HepG2 (cell line): ENCODE measurements around the gene RALBP1. TPM values are rescaled to one million over a fixed set of nuclear protein-coding genes. Genes with fewer than 3 reads are reported as not detected.

ENCODE experiments used
- ATAC-seq: fragments of 200-7000 bp; cut with Tn5 transposase; 3 replicates; pipeline ENCODE4 v1.9.1; 2020; ENCODE audit warnings: mild to moderate bottlenecking, moderate library complexity
- BruUV-seq: library from RNA; stranded (reverse); fragments of 400-500 nt; replicated peaks from 2 replicates; lab custom pipeline; 2021; lab: Mats Ljungman, UMichigan
- CTCF ChIA-PET: fragments of 300-600 bp; formaldehyde crosslinking; extraction: SDS; loops from one replicate; lab custom pipeline; 2021; ENCODE audit warnings: low total read pairs, inconsistent platforms, low intra/inter-chr PET ratio; lab: Yijun Ruan, JAX
- POLR2A ChIA-PET: fragments of 350-600 bp; sonication (Branson Sonifier 250); formaldehyde crosslinking; loops from one replicate; lab custom pipeline; 2020; ENCODE audit warnings: antibody characterized with exemption, inconsistent platforms; lab: Yijun Ruan, JAX
- DNase-seq: peaks from one replicate; pipeline ENCODE4 v3.0.0-alpha.2; 2015; ENCODE audit warnings: low spot score
- FAIRE-seq: peaks from 3 replicates; lab custom pipeline; 2011; peaks lifted over from hg19 to GRCh38; lab: Jason Lieb, UNC
- H2AFZ ChIP-seq: one replicate; pipeline ENCODE4 v1.6.1; 2011; ENCODE audit warnings: low read length, inconsistent platforms
- H3K27ac ChIP-seq: fragments of 300-600 bp; 3 replicates; pipeline ENCODE4 v1.8.0; 2011; ENCODE audit warnings: mixed run types, mild to moderate bottlenecking, mixed read lengths, low read length, inconsistent platforms; ENCODE audit not compliant: insufficient read depth; ENCODE audit errors: extremely low read length
- H3K27me3 ChIP-seq, 2 experiments: fragments of 200-600 bp in 1 of 2; 2 replicates in 1 of 2; 3 replicates in 1 of 2; pipeline versions ENCODE4 v1.6.0 to v1.8.0; 2011; ENCODE audit warnings: low read length in 2 of 2, mild to moderate bottlenecking in 2 of 2, moderate library complexity in 2 of 2, inconsistent platforms in 1 of 2; ENCODE audit not compliant: insufficient read depth in 2 of 2, control insufficient read depth in 1 of 2
- H3K36me3 ChIP-seq, 2 experiments: fragments of 200-600 bp in 1 of 2; replicated peaks in 1 of 2; 2 replicates in 1 of 2; 3 replicates in 1 of 2; pipeline versions ENCODE4 v1.5.1 to v1.8.0; 2011; ENCODE audit warnings: low read length in 2 of 2, inconsistent platforms in 1 of 2; ENCODE audit not compliant: insufficient read depth in 2 of 2, control insufficient read depth in 1 of 2
- H3K4me1 ChIP-seq: 2 replicates; pipeline ENCODE4 v1.5.1; 2012; ENCODE audit warnings: low read length, inconsistent platforms; ENCODE audit not compliant: insufficient read depth
- H3K4me2 ChIP-seq: 2 replicates; pipeline ENCODE4 v1.6.0; 2011; ENCODE audit warnings: low read depth, low read length, inconsistent platforms
- H3K4me3 ChIP-seq, 3 experiments: fragments of 200-600 bp in 1 of 3; sonication (generic), shearing (Covaris generic) in 1 of 3; replicated peaks in 1 of 3; 2 replicates each; pipeline ENCODE4 v1.5.1; 2011 to 2016; ENCODE audit warnings: low read length in 3 of 3, inconsistent platforms in 2 of 3, low read depth in 2 of 3, mild to moderate bottlenecking in 2 of 3, control low read depth in 1 of 3, mixed read lengths in 1 of 3; ENCODE audit not compliant: insufficient read depth in 1 of 3
- H3K79me2 ChIP-seq: one replicate; pipeline ENCODE4 v1.6.1; 2011; ENCODE audit warnings: low read length, inconsistent platforms; ENCODE audit not compliant: insufficient read depth
- H3K9ac ChIP-seq: 2 replicates; pipeline ENCODE4 v1.6.0; 2011; ENCODE audit warnings: mild to moderate bottlenecking, low read depth, low read length, inconsistent platforms; ENCODE audit not compliant: insufficient read depth
- H3K9me3 ChIP-seq: 2 replicates; pipeline ENCODE4 v1.5.1; 2012; ENCODE audit warnings: mild to moderate bottlenecking, low read length
- H4K20me1 ChIP-seq: 2 replicates; pipeline ENCODE4 v1.6.0; 2011; ENCODE audit warnings: inconsistent platforms, mild to moderate bottlenecking, low read length, moderate library complexity; ENCODE audit not compliant: insufficient read depth
- EZH2 ChIP-seq: conservative IDR thresholded peaks from 2 replicates; pipeline ENCODE4 v1.6.1; 2012; ENCODE audit warnings: mild to moderate bottlenecking, low read depth, low read length, moderate library complexity
- FOXC1 ChIP-seq: sonication (generic); formaldehyde crosslinking; IDR thresholded peaks from 2 replicates; pipeline ENCODE4 v1.8.0; 2022; ENCODE audit warnings: mild to moderate bottlenecking, missing genetic modification reagents, borderline replicate concordance
- HNRNPUL1 ChIP-seq: fragments of 200-400 bp; formaldehyde crosslinking; IDR thresholded peaks from 2 replicates; pipeline ENCODE4 v1.6.1; 2017; ENCODE audit warnings: low read depth, mild to moderate bottlenecking, low read length, moderate library complexity
- NKX3-1 ChIP-seq: sonication (generic); formaldehyde crosslinking; IDR thresholded peaks from 2 replicates; pipeline ENCODE4 v1.5.0; 2020; ENCODE audit warnings: missing genetic modification reagents
- RFX3 ChIP-seq: IDR thresholded peaks from 2 replicates; pipeline ENCODE4 v1.6.1; 2016; ENCODE audit warnings: missing biosample characterization, missing genetic modification reagents
- SMAD9 ChIP-seq: sonication (generic); formaldehyde crosslinking; IDR thresholded peaks from 2 replicates; pipeline ENCODE4 v1.5.1; 2020; ENCODE audit warnings: mild to moderate bottlenecking, missing genetic modification reagents
- SOX5 ChIP-seq: IDR thresholded peaks from 2 replicates; pipeline ENCODE4 v1.6.1; 2016; ENCODE audit warnings: borderline replicate concordance
- SYNCRIP ChIP-seq: fragments of 200-400 bp; formaldehyde crosslinking; IDR thresholded peaks from 2 replicates; pipeline ENCODE4 v1.6.1; 2018; ENCODE audit warnings: mild to moderate bottlenecking, low read depth, low read length; ENCODE audit not compliant: insufficient read depth
- TCF7L2 ChIP-seq: IDR thresholded peaks from 2 replicates; pipeline ENCODE4 v1.6.1; 2011; ENCODE audit warnings: mild to moderate bottlenecking, low read depth, low read length, moderate library complexity
- YY1 ChIP-seq: IDR thresholded peaks from 2 replicates; pipeline ENCODE4 v1.6.1; 2011; ENCODE audit warnings: low read length, low read depth, moderate library complexity, mild to moderate bottlenecking; ENCODE audit not compliant: insufficient read depth, insufficient replicate concordance
- ZNF234 ChIP-seq: sonication (generic); formaldehyde crosslinking; conservative IDR thresholded peaks from 2 replicates; pipeline ENCODE4 v1.5.1; 2020; ENCODE audit warnings: mild to moderate bottlenecking, missing genetic modification reagents
- ZNF24 ChIP-seq: fragments of 450-650 bp; IDR thresholded peaks from 2 replicates; pipeline ENCODE4 v1.6.1; 2017; ENCODE audit warnings: antibody characterized with exemption, mild to moderate bottlenecking
- ZNF430 ChIP-seq: sonication (generic); formaldehyde crosslinking; IDR thresholded peaks from 2 replicates; pipeline ENCODE4 v1.9.0; 2021; ENCODE audit warnings: mild to moderate bottlenecking, missing genetic modification reagents
- ZNF451 ChIP-seq: sonication (generic); formaldehyde crosslinking; IDR thresholded peaks from 2 replicates; pipeline ENCODE4 v1.5.0; 2020; ENCODE audit warnings: mild to moderate bottlenecking, missing genetic modification reagents
- ZNF572 ChIP-seq: sonication (generic); formaldehyde crosslinking; IDR thresholded peaks from 2 replicates; pipeline ENCODE4 v1.5.1; 2020; ENCODE audit warnings: mild to moderate bottlenecking, missing genetic modification reagents
- WGBS: methylation state at CpG from one replicate; pipeline ENCODE4 v1.1.6; 2017; ENCODE audit warnings: low lambda C conversion rate; 5-methylcytosine and 5-hydroxymethylcytosine counted together
- in situ Hi-C: cut with HindIII; loops from 2 replicates; pipeline ENCODE4 v1.10.0; 2017; ENCODE audit warnings: low pct_unique_long_range_greater_than_20kb; ENCODE audit not compliant: extremely low pct_ligation_motif_present
- intact Hi-C: fragments of 100-400 bp; cut with micrococcal nuclease; formaldehyde crosslinking; loops from one replicate; pipeline ENCODE4 v1.10.0; 2022; ENCODE audit not compliant: unreplicated experiment
- polyA plus RNA-seq, 8 experiments: library from polyadenylated mRNA; depleted of rRNA in 3 of 8; stranded (reverse) in 7 of 8; unstranded in 1 of 8; fragments of >200 nt; fragmentation: Illumina TruSeq in 4 of 8; extraction: Trizol in 4 of 8; gene quantifications; 2 replicates each; pipeline versions ENCODE4 v1.2.1 to v1.2.3, GENCODE V29; 2011 to 2016; ENCODE audit warnings: low read depth in 4 of 8, missing spikeins in 1 of 8, mixed read lengths in 1 of 8; ENCODE audit not compliant: insufficient read depth in 1 of 8
- total RNA-seq, 5 experiments: library from RNA; depleted of rRNA; stranded (reverse); fragments of >200 nt; fragmentation: Illumina TruSeq; extraction: Trizol; gene quantifications; 2 replicates each; pipeline ENCODE4 v1.2.3, GENCODE V29; 2016; ENCODE audit warnings: low read depth in 1 of 5
- TF ChIP-seq, protein P1 (sequence below): IDR thresholded peaks from 2 replicates; pipeline ENCODE4 v1.6.1; 2016; ENCODE audit warnings: missing compliant biosample characterization, missing genetic modification reagents, borderline replicate concordance
- TF ChIP-seq, protein P2 (sequence below): sonication (generic); formaldehyde crosslinking; IDR thresholded peaks from 2 replicates; pipeline ENCODE4 v1.4.0; 2020; ENCODE audit warnings: mild to moderate bottlenecking, low read depth, missing genetic modification reagents
- TF ChIP-seq, protein P3 (sequence below): sonication (generic); formaldehyde crosslinking; IDR thresholded peaks from 2 replicates; pipeline ENCODE4 v1.5.0; 2020; ENCODE audit warnings: mild to moderate bottlenecking, missing genetic modification reagents, moderate library complexity
- TF ChIP-seq, protein P4 (sequence below): sonication (generic); formaldehyde crosslinking; IDR thresholded peaks from 2 replicates; pipeline ENCODE4 v1.5.0; 2020; ENCODE audit warnings: missing genetic modification reagents

RALBP1 gene
- total and polyA plus RNA-seq, 2 of the 13 experiments (the other 11 are each of a cell fraction or from before 2014, with no cell fraction given) = 24.5 to 33.1 TPM

DNA sequence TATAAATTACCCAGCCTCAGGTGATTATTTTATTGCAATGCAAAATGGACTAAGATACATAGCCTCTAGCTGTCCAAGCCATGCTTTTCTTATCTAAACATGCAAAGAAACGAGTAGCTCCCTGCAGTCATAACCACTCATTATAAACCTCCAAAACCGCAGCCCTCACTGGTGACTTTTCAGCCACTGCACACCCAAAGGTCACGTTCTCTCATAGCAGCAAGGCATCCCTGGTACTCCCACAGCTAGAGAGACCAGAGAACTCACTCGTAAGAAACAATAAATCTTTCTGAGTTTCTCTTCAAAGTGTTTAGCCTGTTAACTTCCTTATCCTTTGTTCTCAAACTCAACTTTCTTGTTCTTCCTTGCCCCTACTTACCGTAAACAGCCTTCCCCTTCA is 28.5 kb upstream of the RALBP1 start (continued):
- TF ChIP-seq, protein P1, sequence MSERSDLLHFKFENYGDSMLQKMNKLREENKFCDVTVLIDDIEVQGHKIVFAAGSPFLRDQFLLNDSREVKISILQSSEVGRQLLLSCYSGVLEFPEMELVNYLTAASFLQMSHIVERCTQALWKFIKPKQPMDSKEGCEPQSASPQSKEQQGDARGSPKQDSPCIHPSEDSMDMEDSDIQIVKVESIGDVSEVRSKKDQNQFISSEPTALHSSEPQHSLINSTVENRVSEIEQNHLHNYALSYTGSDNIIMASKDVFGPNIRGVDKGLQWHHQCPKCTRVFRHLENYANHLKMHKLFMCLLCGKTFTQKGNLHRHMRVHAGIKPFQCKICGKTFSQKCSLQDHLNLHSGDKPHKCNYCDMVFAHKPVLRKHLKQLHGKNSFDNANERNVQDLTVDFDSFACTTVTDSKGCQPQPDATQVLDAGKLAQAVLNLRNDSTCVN (CRISPR knock-in tag) = no peak
- TF ChIP-seq FOXC1 (CRISPR knock-in tag) = no peak
- no peak for TF ChIP-seq ZNF24
- TF ChIP-seq YY1 = no peak
- TF ChIP-seq ZNF451 (CRISPR knock-in tag) = no peak

DNA sequence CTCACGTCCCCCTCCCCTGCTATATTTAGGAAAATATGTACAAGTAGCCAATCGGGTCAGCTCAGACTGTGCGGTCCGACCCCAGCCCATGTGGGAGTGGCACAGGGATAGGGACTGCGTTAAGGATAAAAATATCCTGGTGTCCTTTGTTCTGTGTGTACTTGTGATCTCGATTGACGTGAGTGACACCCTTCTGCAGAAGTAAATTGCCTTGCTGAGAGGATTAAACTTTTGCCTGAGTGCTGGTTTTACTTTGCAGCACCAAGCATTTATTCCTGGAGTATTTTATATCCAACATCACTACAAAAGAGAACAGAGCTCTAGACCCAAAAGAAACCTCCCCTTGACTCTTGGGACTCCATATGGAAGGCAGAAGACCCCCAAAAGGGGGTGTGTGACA is 28.0 kb upstream of the RALBP1 start:
- 37% methylated on average over 7 of the region's 7 CpGs for WGBS
- CTCF ChIA-PET = no interaction called here

More for the DNA sequence above, 28.0 kb upstream of the RALBP1 start:
- POLR2A ChIA-PET = no interaction called here
- in situ Hi-C loops = no loop called here
- H3K4me1 ChIP-seq = peaks cover 11% of the 10 kb centered on the region
- ATAC-seq (no peak), FAIRE-seq (no peak), DNase-seq (no peak)
- no peak for TF ChIP-seq TCF7L2
- no peak for TF ChIP-seq ZNF572 (CRISPR knock-in tag)
- TF ChIP-seq, protein P2, sequence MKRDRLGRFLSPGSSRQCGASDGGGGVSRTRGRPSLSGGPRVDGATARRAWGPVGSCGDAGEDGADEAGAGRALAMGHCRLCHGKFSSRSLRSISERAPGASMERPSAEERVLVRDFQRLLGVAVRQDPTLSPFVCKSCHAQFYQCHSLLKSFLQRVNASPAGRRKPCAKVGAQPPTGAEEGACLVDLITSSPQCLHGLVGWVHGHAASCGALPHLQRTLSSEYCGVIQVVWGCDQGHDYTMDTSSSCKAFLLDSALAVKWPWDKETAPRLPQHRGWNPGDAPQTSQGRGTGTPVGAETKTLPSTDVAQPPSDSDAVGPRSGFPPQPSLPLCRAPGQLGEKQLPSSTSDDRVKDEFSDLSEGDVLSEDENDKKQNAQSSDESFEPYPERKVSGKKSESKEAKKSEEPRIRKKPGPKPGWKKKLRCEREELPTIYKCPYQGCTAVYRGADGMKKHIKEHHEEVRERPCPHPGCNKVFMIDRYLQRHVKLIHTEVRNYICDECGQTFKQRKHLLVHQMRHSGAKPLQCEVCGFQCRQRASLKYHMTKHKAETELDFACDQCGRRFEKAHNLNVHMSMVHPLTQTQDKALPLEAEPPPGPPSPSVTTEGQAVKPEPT = no peak
- no peak for TF ChIP-seq SYNCRIP
- TF ChIP-seq, protein P3, sequence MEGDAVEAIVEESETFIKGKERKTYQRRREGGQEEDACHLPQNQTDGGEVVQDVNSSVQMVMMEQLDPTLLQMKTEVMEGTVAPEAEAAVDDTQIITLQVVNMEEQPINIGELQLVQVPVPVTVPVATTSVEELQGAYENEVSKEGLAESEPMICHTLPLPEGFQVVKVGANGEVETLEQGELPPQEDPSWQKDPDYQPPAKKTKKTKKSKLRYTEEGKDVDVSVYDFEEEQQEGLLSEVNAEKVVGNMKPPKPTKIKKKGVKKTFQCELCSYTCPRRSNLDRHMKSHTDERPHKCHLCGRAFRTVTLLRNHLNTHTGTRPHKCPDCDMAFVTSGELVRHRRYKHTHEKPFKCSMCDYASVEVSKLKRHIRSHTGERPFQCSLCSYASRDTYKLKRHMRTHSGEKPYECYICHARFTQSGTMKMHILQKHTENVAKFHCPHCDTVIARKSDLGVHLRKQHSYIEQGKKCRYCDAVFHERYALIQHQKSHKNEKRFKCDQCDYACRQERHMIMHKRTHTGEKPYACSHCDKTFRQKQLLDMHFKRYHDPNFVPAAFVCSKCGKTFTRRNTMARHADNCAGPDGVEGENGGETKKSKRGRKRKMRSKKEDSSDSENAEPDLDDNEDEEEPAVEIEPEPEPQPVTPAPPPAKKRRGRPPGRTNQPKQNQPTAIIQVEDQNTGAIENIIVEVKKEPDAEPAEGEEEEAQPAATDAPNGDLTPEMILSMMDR (CRISPR knock-in tag) = no peak
- no peak for TF ChIP-seq HNRNPUL1
- no peak for TF ChIP-seq NKX3-1 (CRISPR knock-in tag)
- TF ChIP-seq ZNF430 (CRISPR knock-in tag) = no peak
- TF ChIP-seq SOX5 (CRISPR knock-in tag) = no peak
- no peak for TF ChIP-seq RFX3
- TF ChIP-seq ZNF234 (CRISPR knock-in tag) = no peak
- no peak for TF ChIP-seq SMAD9 (CRISPR knock-in tag)
- TF ChIP-seq, protein P4, sequence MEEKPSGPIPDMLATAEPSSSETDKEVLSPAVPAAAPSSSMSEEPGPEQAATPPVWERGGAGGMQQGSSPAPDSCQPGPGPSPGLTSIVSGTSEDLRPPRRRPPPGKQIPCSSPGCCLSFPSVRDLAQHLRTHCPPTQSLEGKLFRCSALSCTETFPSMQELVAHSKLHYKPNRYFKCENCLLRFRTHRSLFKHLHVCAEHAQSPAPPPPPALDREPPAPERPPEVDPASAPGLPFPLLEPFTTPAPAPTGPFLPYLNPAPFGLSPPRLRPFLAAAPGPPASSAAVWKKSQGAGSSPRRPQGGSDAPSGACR = no peak
- no peak for TF ChIP-seq EZH2
- H3K27me3 ChIP-seq = no peaks in the 10 kb centered on the region; a peak in 1 of 5 replicates
- no peak overlapping the region for H3K9ac ChIP-seq
- no peak overlapping the region for H3K4me3 ChIP-seq
- H3K27ac ChIP-seq = no peak overlapping the region
- peaks cover 11% of the 10 kb centered on the region for H3K9me3 ChIP-seq
- H3K79me2 ChIP-seq = no peaks in the 10 kb centered on the region
- no peak overlapping the region for H2AFZ ChIP-seq
- no TSS peak for BruUV-seq
- no peaks in the 10 kb centered on the region for H4K20me1 ChIP-seq
- intact Hi-C loops = no loop called here
- H3K4me2 ChIP-seq = no peak overlapping the region
- no peaks in the 10 kb centered on the region for H3K36me3 ChIP-seq
